Measurements from ENCODE around the gene RTN4.

GRCh38 chr2:54948120-54948519 lies 102.1 kb downstream of the RTN4 start:
- TF ChIP-seq ESRRG (CRISPR knock-in tag; IDR thresholded peaks at IDR 0.05), result no peak
- TF ChIP-seq ZFP3 (CRISPR knock-in tag; IDR thresholded peaks at IDR 0.05), result no peak
- TF ChIP-seq BACH2 (CRISPR knock-in tag; IDR thresholded peaks at IDR 0.05; ENCODE audit: borderline replicate concordance), result no peak
- no peak for TF ChIP-seq PPARA (CRISPR knock-in tag; IDR thresholded peaks at IDR 0.05; ENCODE audit: borderline replicate concordance)
